Measurements from ENCODE around the gene TRAPPC8.

DNA sequence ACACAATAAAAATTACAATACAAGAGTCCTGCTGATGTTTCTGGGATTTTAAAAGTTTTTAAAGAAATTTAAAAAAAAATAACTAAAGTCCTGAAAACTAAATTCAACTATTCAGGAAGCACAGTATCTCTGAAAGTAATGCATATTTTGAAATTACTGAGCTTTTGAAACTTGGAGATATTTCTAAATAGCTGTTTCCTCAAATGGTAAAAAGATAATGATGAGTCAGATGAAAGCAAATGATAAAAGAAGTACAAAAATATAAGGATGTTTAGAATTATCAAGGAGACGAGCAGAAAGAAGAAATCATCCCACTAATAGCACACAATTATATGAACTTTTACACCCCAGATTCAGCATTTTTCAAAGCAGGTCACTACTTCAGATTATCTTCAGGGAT, 92.1 kb downstream of the TRAPPC8 start:
- TF ChIP-seq CTCF (IDR thresholded peaks at IDR 0.05) (no peak), POLR2A (IDR thresholded peaks at IDR 0.05) (no peak)

Measured in Peyer's patch (tissue), 4 donors.